HepG2 (cell line): ENCODE measurements around the gene CNNM1. TPM values are rescaled to one million over a fixed set of nuclear protein-coding genes. Genes with fewer than 3 reads are reported as not detected.

ENCODE experiments used
- ARID2 ChIP-seq: sonication (generic); formaldehyde crosslinking; IDR thresholded peaks from 2 replicates; pipeline ENCODE4 v1.8.1; 2022; ENCODE audit warnings: mild to moderate bottlenecking, missing genetic modification reagents, borderline replicate concordance
- ATF5 ChIP-seq: sonication (generic); formaldehyde crosslinking; IDR thresholded peaks from 2 replicates; pipeline ENCODE4 v1.4.0; 2020; ENCODE audit warnings: mild to moderate bottlenecking, low read depth, missing genetic modification reagents
- DZIP1 ChIP-seq: sonication (generic); formaldehyde crosslinking; IDR thresholded peaks from 2 replicates; pipeline ENCODE4 v1.5.0; 2020; ENCODE audit warnings: mild to moderate bottlenecking, missing genetic modification reagents
- EZH2 ChIP-seq: conservative IDR thresholded peaks from 2 replicates; pipeline ENCODE4 v1.6.1; 2012; ENCODE audit warnings: mild to moderate bottlenecking, low read depth, low read length, moderate library complexity
- HNRNPK ChIP-seq: fragments of 200-400 bp; formaldehyde crosslinking; IDR thresholded peaks from 2 replicates; pipeline ENCODE4 v1.6.1; 2018; ENCODE audit warnings: low read length, low read depth, moderate library complexity, mild to moderate bottlenecking; ENCODE audit not compliant: poor library complexity, severe bottlenecking
- HOXA7 ChIP-seq: sonication (generic); formaldehyde crosslinking; IDR thresholded peaks from 2 replicates; pipeline ENCODE4 v1.8.1; 2022; ENCODE audit warnings: mild to moderate bottlenecking, missing genetic modification reagents, moderate library complexity
- KLF15 ChIP-seq: sonication (generic); formaldehyde crosslinking; IDR thresholded peaks from 2 replicates; pipeline ENCODE4 v1.8.1; 2023; ENCODE audit warnings: borderline replicate concordance, mild to moderate bottlenecking, inconsistent platforms, missing genetic modification reagents, mixed read lengths
- REPIN1 ChIP-seq: sonication (generic); formaldehyde crosslinking; IDR thresholded peaks from 2 replicates; pipeline ENCODE4 v1.8.0; 2022; ENCODE audit warnings: missing genetic modification reagents, low read depth, mild to moderate bottlenecking, borderline replicate concordance
- SNAI1 ChIP-seq: sonication (generic); formaldehyde crosslinking; IDR thresholded peaks from 2 replicates; pipeline ENCODE4 v1.5.0; 2020; ENCODE audit warnings: mild to moderate bottlenecking, missing genetic modification reagents, borderline replicate concordance
- SYNCRIP ChIP-seq: fragments of 200-400 bp; formaldehyde crosslinking; IDR thresholded peaks from 2 replicates; pipeline ENCODE4 v1.6.1; 2018; ENCODE audit warnings: mild to moderate bottlenecking, low read depth, low read length; ENCODE audit not compliant: insufficient read depth
- TFAP4 ChIP-seq: sonication (generic); IDR thresholded peaks from 2 replicates; pipeline ENCODE4 v1.6.1; 2016; ENCODE audit warnings: low read depth, borderline replicate concordance
- THAP8 ChIP-seq: sonication (generic); formaldehyde crosslinking; IDR thresholded peaks from 2 replicates; pipeline ENCODE4 v1.5.1; 2020; ENCODE audit warnings: missing genetic modification reagents, mild to moderate bottlenecking, borderline replicate concordance
- U2AF1 ChIP-seq: fragments of 200-400 bp; formaldehyde crosslinking; optimal IDR thresholded peaks from 2 replicates; pipeline ENCODE3; 2017; ENCODE audit warnings: mild to moderate bottlenecking, low read depth, low read length
- ZBTB43 ChIP-seq: sonication (generic); formaldehyde crosslinking; conservative IDR thresholded peaks from 2 replicates; pipeline ENCODE4 v1.4.0; 2020; ENCODE audit warnings: missing genetic modification reagents
- ZMYM2 ChIP-seq: sonication (generic); formaldehyde crosslinking; IDR thresholded peaks from 2 replicates; pipeline ENCODE4 v1.8.0; 2022; ENCODE audit warnings: mild to moderate bottlenecking, missing genetic modification reagents
- ZNF234 ChIP-seq: sonication (generic); formaldehyde crosslinking; conservative IDR thresholded peaks from 2 replicates; pipeline ENCODE4 v1.5.1; 2020; ENCODE audit warnings: mild to moderate bottlenecking, missing genetic modification reagents
- ZNF496 ChIP-seq: sonication (generic); formaldehyde crosslinking; IDR thresholded peaks from 2 replicates; pipeline ENCODE4 v1.8.1; 2023; ENCODE audit warnings: mild to moderate bottlenecking, moderate library complexity, missing genetic modification reagents; ENCODE audit not compliant: insufficient replicate concordance
- ZNF580 ChIP-seq: IDR thresholded peaks from 2 replicates; pipeline ENCODE4 v1.6.1; 2016; ENCODE audit warnings: low read depth, borderline replicate concordance
- ZNF607 ChIP-seq: sonication (generic); formaldehyde crosslinking; IDR thresholded peaks from 2 replicates; pipeline ENCODE4 v1.5.1; 2020; ENCODE audit warnings: missing genetic modification reagents, mild to moderate bottlenecking, borderline replicate concordance
- ZNF652 ChIP-seq: IDR thresholded peaks from 2 replicates; pipeline ENCODE4 v1.6.1; 2016; ENCODE audit warnings: low read depth, borderline replicate concordance
- ZSCAN30 ChIP-seq: sonication (generic); formaldehyde crosslinking; IDR thresholded peaks from 2 replicates; pipeline ENCODE4 v1.5.0; 2020; ENCODE audit warnings: mild to moderate bottlenecking, missing genetic modification reagents
- polyA plus RNA-seq, 8 experiments: library from polyadenylated mRNA; depleted of rRNA in 3 of 8; stranded (reverse) in 7 of 8; unstranded in 1 of 8; fragments of >200 nt; fragmentation: Illumina TruSeq in 4 of 8; extraction: Trizol in 4 of 8; gene quantifications; 2 replicates each; pipeline versions ENCODE4 v1.2.1 to v1.2.3, GENCODE V29; 2011 to 2016; ENCODE audit warnings: low read depth in 4 of 8, missing spikeins in 1 of 8, mixed read lengths in 1 of 8; ENCODE audit not compliant: insufficient read depth in 1 of 8
- total RNA-seq, 5 experiments: library from RNA; depleted of rRNA; stranded (reverse); fragments of >200 nt; fragmentation: Illumina TruSeq; extraction: Trizol; gene quantifications; 2 replicates each; pipeline ENCODE4 v1.2.3, GENCODE V29; 2016; ENCODE audit warnings: low read depth in 1 of 5

CNNM1 gene
- total and polyA plus RNA-seq, 2 of the 13 experiments (the other 11 are each of a cell fraction or from before 2014, with no cell fraction given) = 4.3 to 9.6 TPM

- TF ChIP-seq THAP8 (CRISPR knock-in tag) = peak; percentile 41
- TF ChIP-seq ZNF234 (CRISPR knock-in tag) = peak; percentile 42
- no peak for TF ChIP-seq ZNF652 (CRISPR knock-in tag)
- no peak for TF ChIP-seq KLF15 (CRISPR knock-in tag)
- TF ChIP-seq ZMYM2 (CRISPR knock-in tag) = no peak
- no peak for TF ChIP-seq U2AF1
- TF ChIP-seq ATF5 (CRISPR knock-in tag) = no peak; the same call in 1 of the 2 replicates
- no peak for TF ChIP-seq EZH2
- TF ChIP-seq TFAP4 = no peak
- peak; percentile 10; the same call in 1 of the 2 replicates for TF ChIP-seq ZNF580 (CRISPR knock-in tag)
- peak; percentile 85 for TF ChIP-seq ZNF607 (CRISPR knock-in tag)
- TF ChIP-seq HOXA7 (CRISPR knock-in tag) = 0 out of 2 replicates have a peak, but pooled peaks have one; percentile 84
- TF ChIP-seq ZSCAN30 (CRISPR knock-in tag) = no peak
- 0 out of 2 replicates have a peak, but pooled peaks have one; percentile 22 for TF ChIP-seq REPIN1 (CRISPR knock-in tag)
- TF ChIP-seq SNAI1 = no peak
- no peak for TF ChIP-seq ZNF496 (CRISPR knock-in tag)
- TF ChIP-seq ARID2 = no peak
- TF ChIP-seq ZBTB43 (CRISPR knock-in tag) = no peak
- TF ChIP-seq DZIP1 (CRISPR knock-in tag) = 0 out of 2 replicates have a peak, but pooled peaks have one; percentile 52
- peak; percentile 19 for TF ChIP-seq HNRNPK
- TF ChIP-seq SYNCRIP = no peak
These were observed 594 bp downstream of the CNNM1 start (continued) for GRCh38 chr10:99329554-99330346.
